ENCODE measurements around the gene ATOH7.
"Not testable (repeated sequence)": the region's sequence is repeated elsewhere in the genome, so short reads cannot be mapped to it uniquely, and the experiment has no call there.

Gene ATOH7

DNA sequence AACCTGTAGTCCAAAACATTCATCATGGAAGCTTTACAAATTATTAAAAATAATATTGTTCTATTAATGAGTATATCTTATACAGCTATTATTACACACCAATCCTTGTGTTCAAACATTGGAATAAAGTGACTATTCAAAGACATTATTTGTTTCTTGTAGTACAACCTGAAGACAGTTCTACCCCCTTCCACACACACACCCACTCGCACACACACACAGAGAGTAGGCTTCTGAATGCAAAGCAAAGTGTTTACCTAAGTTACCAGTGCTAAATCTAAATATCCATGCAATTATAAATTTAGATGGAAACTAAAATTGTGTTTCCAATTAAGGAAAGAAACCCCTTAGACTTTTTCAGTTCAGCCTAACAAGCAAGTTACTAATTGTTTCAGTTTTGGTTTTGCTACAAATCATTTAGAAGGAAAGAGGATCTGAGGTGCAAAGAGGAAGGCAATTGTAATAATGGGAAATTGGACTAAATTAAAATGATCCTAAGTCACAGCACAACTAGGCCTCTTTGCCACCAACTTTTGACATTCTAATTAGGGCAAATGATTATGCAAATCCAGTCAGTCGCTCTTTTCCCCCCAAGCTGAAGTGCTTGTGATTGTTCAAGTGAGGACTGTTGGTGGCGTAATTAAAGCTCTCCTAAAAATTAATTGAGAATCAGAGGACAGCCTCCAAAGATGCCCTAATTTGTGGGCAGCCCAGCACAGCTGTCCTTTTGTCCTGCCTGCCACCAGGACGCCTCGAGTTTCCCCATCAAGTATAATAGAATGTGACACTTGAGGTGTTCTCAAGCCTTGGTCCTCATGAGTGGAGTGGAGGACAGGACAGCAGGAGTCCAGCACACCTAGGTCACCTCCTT is 19.9 kb upstream of the ATOH7 start:
- Histone ChIP-seq H3K9ac (ENCODE audit: low read depth, low read length) (no peak overlapping the region), H3K4me3 (ENCODE audit: low read depth, low read length) (no peak overlapping the region), H3K4me1 (ENCODE audit: control insufficient read depth, insufficient read depth, low read length) (peaks cover 8% of the 10 kb centered on the region), H3K9me3 (ENCODE audit: control insufficient read depth, insufficient read depth, low read length) (no peaks in the 10 kb centered on the region), H3K36me3 (ENCODE audit: control insufficient read depth, insufficient read depth, low read length) (no peaks in the 10 kb centered on the region), H3K27me3 (ENCODE audit: control insufficient read depth, insufficient read depth, low read length) (peaks cover 76% of the 10 kb centered on the region)

- Histone ChIP-seq H3K4me3 (ENCODE audit: low read depth, low read length) (no peak overlapping the region), H3K9me3 (ENCODE audit: control insufficient read depth, insufficient read depth, low read length) (no peaks in the 10 kb centered on the region), H3K4me1 (ENCODE audit: control insufficient read depth, insufficient read depth, low read length) (peaks cover 8% of the 10 kb centered on the region), H3K27me3 (ENCODE audit: control insufficient read depth, insufficient read depth, low read length) (peaks cover 73% of the 10 kb centered on the region), H3K9ac (ENCODE audit: low read depth, low read length) (no peak overlapping the region), H3K36me3 (ENCODE audit: control insufficient read depth, insufficient read depth, low read length) (no peaks in the 10 kb centered on the region)
Measured at GRCh38 chr10:68251151-68251550, 19.2 kb upstream of the ATOH7 start.

DNA sequence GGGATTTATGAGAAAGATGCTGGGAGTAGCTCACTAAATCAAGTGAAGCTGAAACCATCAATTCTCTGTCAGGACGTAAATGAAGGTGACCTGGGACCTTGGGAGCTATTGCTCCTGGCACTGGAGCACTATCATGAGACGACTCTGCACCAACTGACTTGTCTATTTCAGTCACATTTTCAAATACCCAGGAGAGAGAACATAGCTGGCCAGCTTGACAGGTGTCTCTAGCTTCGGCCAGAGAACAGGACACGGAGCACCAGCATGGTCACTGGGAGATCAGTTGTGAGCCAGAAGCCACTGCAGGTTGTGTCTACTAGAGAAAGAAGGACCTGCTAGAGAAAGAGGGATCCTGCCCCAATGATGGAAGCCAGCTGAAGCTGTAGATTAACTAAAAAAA is 17.4 kb upstream of the ATOH7 start:
- Histone ChIP-seq H3K9ac (ENCODE audit: low read depth, low read length) (no peak overlapping the region), H3K4me3 (ENCODE audit: low read depth, low read length) (no peak overlapping the region)

DNA sequence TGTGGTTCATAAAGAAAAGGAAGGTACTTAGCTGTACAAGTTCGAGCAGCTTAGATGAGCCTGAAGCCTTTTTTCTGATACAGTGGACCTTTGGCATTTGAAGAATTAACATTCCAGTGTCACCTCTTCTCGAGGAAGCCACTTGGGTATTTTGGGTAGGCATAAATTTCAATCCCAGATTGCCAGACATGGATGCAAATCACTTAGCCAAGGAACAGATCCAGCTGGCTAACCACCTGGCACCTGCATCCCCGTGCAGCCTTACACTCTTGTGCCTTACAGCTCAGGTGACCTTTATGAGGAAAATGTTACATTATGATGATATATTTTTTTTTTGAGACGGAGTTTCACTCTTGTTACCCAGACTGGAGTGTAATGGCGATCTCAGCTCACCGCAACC is 16.0 kb upstream of the ATOH7 start:
- H3K27me3 ChIP-seq (ENCODE audit: control insufficient read depth, insufficient read depth, low read length): peaks cover 54% of the 10 kb centered on the region
- H3K9ac ChIP-seq (ENCODE audit: low read depth, low read length): no peak overlapping the region
- no peak overlapping the region for H3K4me3 ChIP-seq (ENCODE audit: low read depth, low read length)
- H3K36me3 ChIP-seq (ENCODE audit: control insufficient read depth, insufficient read depth, low read length): no peaks in the 10 kb centered on the region
- peaks cover 8% of the 10 kb centered on the region for H3K4me1 ChIP-seq (ENCODE audit: control insufficient read depth, insufficient read depth, low read length)
- H3K9me3 ChIP-seq (ENCODE audit: control insufficient read depth, insufficient read depth, low read length): no peaks in the 10 kb centered on the region

More for the DNA sequence above, 17.4 kb upstream of the ATOH7 start:
- peaks cover 8% of the 10 kb centered on the region for H3K4me1 ChIP-seq (ENCODE audit: control insufficient read depth, insufficient read depth, low read length)
- H3K9me3 ChIP-seq (ENCODE audit: control insufficient read depth, insufficient read depth, low read length): no peaks in the 10 kb centered on the region
- H3K36me3 ChIP-seq (ENCODE audit: control insufficient read depth, insufficient read depth, low read length): no peaks in the 10 kb centered on the region
- peaks cover 65% of the 10 kb centered on the region for H3K27me3 ChIP-seq (ENCODE audit: control insufficient read depth, insufficient read depth, low read length)

DNA sequence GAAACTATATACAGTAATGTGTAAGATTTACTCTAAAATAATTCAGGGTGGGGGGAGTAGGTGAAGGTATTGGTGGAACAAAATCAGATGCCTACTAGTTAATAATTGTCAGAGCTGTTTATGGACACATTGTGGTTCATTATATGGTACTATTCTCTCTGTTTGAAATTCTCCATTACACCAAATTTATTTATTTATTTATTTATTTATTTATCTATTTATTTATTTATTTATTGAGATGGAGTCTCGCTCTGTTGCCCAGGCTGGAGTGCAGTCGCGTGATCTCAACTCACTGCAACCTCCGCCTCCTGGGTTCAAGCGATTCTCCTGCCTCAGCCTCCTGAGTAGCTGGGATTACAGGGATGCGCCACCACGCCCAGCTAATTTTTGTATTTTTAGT is 14.5 kb upstream of the ATOH7 start:
- peaks cover 39% of the 10 kb centered on the region for H3K27me3 ChIP-seq (ENCODE audit: control insufficient read depth, insufficient read depth, low read length)
- H3K9me3 ChIP-seq (ENCODE audit: control insufficient read depth, insufficient read depth, low read length); H3K36me3 ChIP-seq (ENCODE audit: control insufficient read depth, insufficient read depth, low read length); H3K4me3 ChIP-seq (ENCODE audit: low read depth, low read length); H3K9ac ChIP-seq (ENCODE audit: low read depth, low read length); H3K4me1 ChIP-seq (ENCODE audit: control insufficient read depth, insufficient read depth, low read length): not testable (repeated sequence)

DNA sequence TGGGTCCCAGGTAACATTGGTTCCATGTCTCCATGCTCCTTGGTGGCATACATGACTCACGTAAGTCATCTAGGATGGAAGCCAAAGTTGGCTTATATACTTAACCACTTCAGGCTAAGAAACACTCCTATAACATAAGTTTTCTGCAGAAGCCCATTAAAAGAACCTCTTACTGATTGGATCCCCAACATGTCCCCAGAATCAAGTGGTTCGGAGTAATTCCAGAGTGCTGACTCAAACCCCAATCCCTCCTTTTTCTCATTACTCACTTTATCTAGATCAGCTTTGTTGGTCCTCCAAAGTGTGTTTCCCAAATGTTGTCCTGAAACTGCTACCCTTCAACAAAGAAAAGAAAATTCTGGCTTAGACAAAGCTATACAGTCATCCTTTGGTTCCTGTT is 10.1 kb upstream of the ATOH7 start:
- Histone ChIP-seq H3K9ac (ENCODE audit: low read depth, low read length) (no peak overlapping the region), H3K4me3 (ENCODE audit: low read depth, low read length) (no peak overlapping the region), H3K4me1 (ENCODE audit: control insufficient read depth, insufficient read depth, low read length) (no peaks in the 10 kb centered on the region), H3K36me3 (ENCODE audit: control insufficient read depth, insufficient read depth, low read length) (no peaks in the 10 kb centered on the region), H3K9me3 (ENCODE audit: control insufficient read depth, insufficient read depth, low read length) (no peaks in the 10 kb centered on the region), H3K27me3 (ENCODE audit: control insufficient read depth, insufficient read depth, low read length) (peaks cover 1% of the 10 kb centered on the region)

DNA sequence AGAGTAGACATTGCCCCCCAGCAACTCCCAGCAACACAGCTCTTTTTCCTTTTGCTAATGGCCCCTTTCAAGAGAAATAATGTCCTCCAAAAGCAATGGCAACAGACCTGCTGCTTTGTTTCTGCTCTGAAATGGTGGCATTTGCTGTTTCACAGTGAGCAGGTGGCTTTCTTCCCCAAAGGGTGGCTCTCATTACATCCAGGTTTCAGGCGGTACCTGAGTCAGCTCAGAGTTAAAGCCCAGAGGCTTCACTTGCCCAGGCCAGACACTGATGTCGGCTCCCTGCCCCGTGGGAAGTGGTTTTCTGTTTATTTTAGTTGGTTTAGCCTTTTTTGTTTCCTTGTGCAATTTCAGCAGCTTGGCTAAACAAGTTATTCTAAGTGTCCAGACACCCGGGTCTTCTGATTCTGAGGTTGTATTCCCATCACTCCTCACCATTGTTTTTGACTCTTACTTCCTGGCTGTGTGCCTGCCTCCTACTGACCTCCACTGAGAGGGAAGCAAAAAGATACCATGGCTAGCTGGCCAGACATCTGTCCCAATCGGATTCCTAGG is 7.8 kb upstream of the ATOH7 start:
- Histone ChIP-seq H3K9ac (ENCODE audit: low read depth, low read length) (no peak overlapping the region), H3K9me3 (ENCODE audit: control insufficient read depth, insufficient read depth, low read length) (no peaks in the 10 kb centered on the region), H3K4me3 (ENCODE audit: low read depth, low read length) (no peak overlapping the region), H3K36me3 (ENCODE audit: control insufficient read depth, insufficient read depth, low read length) (no peaks in the 10 kb centered on the region), H3K4me1 (ENCODE audit: control insufficient read depth, insufficient read depth, low read length) (no peaks in the 10 kb centered on the region), H3K27me3 (ENCODE audit: control insufficient read depth, insufficient read depth, low read length) (no peaks in the 10 kb centered on the region)

DNA sequence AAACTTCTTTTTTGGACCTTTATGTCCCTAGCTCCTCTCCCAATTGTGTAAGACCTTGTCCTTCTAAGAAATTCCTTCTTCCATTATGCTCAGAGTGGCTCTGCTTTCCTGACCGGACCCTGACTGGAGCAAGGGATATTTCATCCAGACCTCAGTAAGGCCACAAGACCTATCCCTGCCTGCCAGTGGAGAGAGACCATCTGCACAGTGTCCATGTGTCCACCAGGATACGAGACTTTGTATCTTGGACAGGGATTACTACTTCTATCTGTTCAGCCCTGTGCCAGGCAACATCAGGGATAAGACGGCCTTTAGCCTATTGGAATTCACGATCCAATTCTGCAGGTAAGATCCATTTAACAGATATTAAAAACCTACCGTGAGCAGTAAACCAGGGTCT is 7.2 kb upstream of the ATOH7 start:
- Histone ChIP-seq H3K36me3 (ENCODE audit: control insufficient read depth, insufficient read depth, low read length) (no peaks in the 10 kb centered on the region), H3K27me3 (ENCODE audit: control insufficient read depth, insufficient read depth, low read length) (no peaks in the 10 kb centered on the region), H3K9ac (ENCODE audit: low read depth, low read length) (no peak overlapping the region), H3K4me1 (ENCODE audit: control insufficient read depth, insufficient read depth, low read length) (no peaks in the 10 kb centered on the region), H3K9me3 (ENCODE audit: control insufficient read depth, insufficient read depth, low read length) (no peaks in the 10 kb centered on the region), H3K4me3 (ENCODE audit: low read depth, low read length) (no peak overlapping the region)

DNA sequence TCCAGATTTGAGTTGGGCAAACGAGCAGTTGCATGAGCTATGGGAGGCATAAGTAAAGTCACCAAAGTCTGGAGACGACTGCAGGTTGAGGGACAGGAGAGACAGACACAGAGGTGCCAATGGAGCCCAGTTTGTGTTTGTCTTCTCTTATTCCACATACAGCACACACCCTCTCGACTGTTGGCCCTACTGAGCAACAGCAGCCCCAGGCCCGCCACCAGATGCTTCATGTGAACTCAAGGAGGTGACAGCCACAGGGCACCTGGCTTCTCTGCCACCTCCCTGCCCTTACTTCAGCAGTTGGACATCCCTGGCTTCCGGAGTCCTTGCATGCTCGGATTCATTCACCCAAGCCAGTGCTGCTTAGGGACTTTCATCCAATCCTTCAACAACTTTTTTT is 6.5 kb upstream of the ATOH7 start:
- no peaks in the 10 kb centered on the region for H3K4me1 ChIP-seq (ENCODE audit: control insufficient read depth, insufficient read depth, low read length)
- H3K9ac ChIP-seq (ENCODE audit: low read depth, low read length): no peak overlapping the region
- H3K9me3 ChIP-seq (ENCODE audit: control insufficient read depth, insufficient read depth, low read length): no peaks in the 10 kb centered on the region
- H3K4me3 ChIP-seq (ENCODE audit: low read depth, low read length): no peak overlapping the region
- H3K36me3 ChIP-seq (ENCODE audit: control insufficient read depth, insufficient read depth, low read length): no peaks in the 10 kb centered on the region
- H3K27me3 ChIP-seq (ENCODE audit: control insufficient read depth, insufficient read depth, low read length): peaks cover 6% of the 10 kb centered on the region

DNA sequence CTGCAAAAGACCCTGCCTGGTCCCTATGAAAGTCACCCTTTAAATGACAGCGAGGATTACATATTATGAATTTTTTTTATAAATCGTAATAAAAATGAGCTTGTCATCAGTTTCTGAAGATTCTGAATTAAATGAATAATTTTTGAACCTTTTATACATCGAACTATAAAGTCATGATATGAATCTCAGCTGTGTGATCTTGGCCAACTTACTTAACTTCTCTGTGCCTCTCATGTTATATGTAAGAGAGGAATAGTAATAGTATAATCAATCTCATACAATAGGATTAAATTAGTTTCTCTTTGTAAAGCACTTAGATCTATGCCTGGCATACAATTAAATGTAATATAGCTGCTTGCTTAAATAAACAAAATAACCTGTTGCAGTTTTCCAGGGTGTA is 5.3 kb upstream of the ATOH7 start:
- Histone ChIP-seq H3K27me3 (ENCODE audit: control insufficient read depth, insufficient read depth, low read length) (peaks cover 18% of the 10 kb centered on the region), H3K4me3 (ENCODE audit: low read depth, low read length) (no peak overlapping the region), H3K36me3 (ENCODE audit: control insufficient read depth, insufficient read depth, low read length) (no peaks in the 10 kb centered on the region), H3K4me1 (ENCODE audit: control insufficient read depth, insufficient read depth, low read length) (no peaks in the 10 kb centered on the region), H3K9ac (ENCODE audit: low read depth, low read length) (no peak overlapping the region), H3K9me3 (ENCODE audit: control insufficient read depth, insufficient read depth, low read length) (no peaks in the 10 kb centered on the region)

GRCh38 chr10:68235581-68235980 is 3.7 kb upstream of the ATOH7 start:
- Histone ChIP-seq H3K9ac (ENCODE audit: low read depth, low read length) (no peak overlapping the region), H3K4me1 (ENCODE audit: control insufficient read depth, insufficient read depth, low read length) (no peaks in the 10 kb centered on the region), H3K36me3 (ENCODE audit: control insufficient read depth, insufficient read depth, low read length) (no peaks in the 10 kb centered on the region), H3K9me3 (ENCODE audit: control insufficient read depth, insufficient read depth, low read length) (no peaks in the 10 kb centered on the region), H3K4me3 (ENCODE audit: low read depth, low read length) (no peak overlapping the region), H3K27me3 (ENCODE audit: control insufficient read depth, insufficient read depth, low read length) (peaks cover 28% of the 10 kb centered on the region)

- Histone ChIP-seq H3K9me3 (ENCODE audit: control insufficient read depth, insufficient read depth, low read length) (no peaks in the 10 kb centered on the region), H3K27me3 (ENCODE audit: control insufficient read depth, insufficient read depth, low read length) (peaks cover 32% of the 10 kb centered on the region), H3K9ac (ENCODE audit: low read depth, low read length) (no peak overlapping the region), H3K4me1 (ENCODE audit: control insufficient read depth, insufficient read depth, low read length) (no peaks in the 10 kb centered on the region), H3K4me3 (ENCODE audit: low read depth, low read length) (no peak overlapping the region), H3K36me3 (ENCODE audit: control insufficient read depth, insufficient read depth, low read length) (no peaks in the 10 kb centered on the region)
Measured at GRCh38 chr10:68235111-68235510, 3.2 kb upstream of the ATOH7 start.
